WTC11 (cell line): ENCODE data around the gene AK9. TPM values are rescaled to one million over a fixed set of nuclear protein-coding genes. Genes with fewer than 3 reads are reported as not detected.

ENCODE experiments used
- ATAC-seq: fragments of 200-7000 bp; cut with Tn5 transposase; 2 replicates; pipeline ENCODE4 v1.10.0; 2021; ENCODE audit warnings: mild to moderate bottlenecking, moderate library complexity
- CTCF ChIA-PET: fragments of 300-600 bp; sonication (Branson Sonifier 250); formaldehyde crosslinking; loops from one replicate; lab custom pipeline; 2021; ENCODE audit warnings: antibody characterized with exemption; lab: Charles Lee
- POLR2A ChIA-PET: fragments of 350-600 bp; sonication (Branson Sonifier 250); formaldehyde crosslinking; loops from one replicate; lab custom pipeline; 2021; ENCODE audit warnings: antibody characterized with exemption; lab: Charles Lee
- DNase-seq: peaks from one replicate; pipeline ENCODE4 v3.0.0; 2021; ENCODE audit warnings: low spot score
- H3K27ac Mint-ChIP-seq: 2 replicates; pipeline ENCODE4 v1.8.0; 2021; ENCODE audit warnings: mixed read lengths
- H3K27me3 Mint-ChIP-seq: 2 replicates; pipeline ENCODE4 v1.8.0; 2021; ENCODE audit warnings: low read depth, mild to moderate bottlenecking, moderate library complexity, mixed read lengths
- H3K36me3 Mint-ChIP-seq: 2 replicates; pipeline ENCODE4 v1.8.0; 2021; ENCODE audit warnings: mixed read lengths
- H3K4me1 Mint-ChIP-seq: 2 replicates; pipeline ENCODE4 v1.8.0; 2022; ENCODE audit warnings: mixed read lengths
- H3K4me3 Mint-ChIP-seq: 2 replicates; pipeline ENCODE4 v1.8.0; 2021; ENCODE audit warnings: mild to moderate bottlenecking, moderate library complexity, mixed read lengths
- H3K9me3 Mint-ChIP-seq: 2 replicates; pipeline ENCODE4 v1.8.0; 2021; ENCODE audit warnings: mixed read lengths
- AR ChIP-seq: fragments of 250-450 bp; sonication (Bioruptor Pico); IDR thresholded peaks from 2 replicates; pipeline ENCODE4 v1.9.0; 2021; ENCODE audit warnings: mild to moderate bottlenecking
- ERG ChIP-seq: fragments of 250-450 bp; sonication (Bioruptor Pico); IDR thresholded peaks from 2 replicates; pipeline ENCODE4 v1.8.0; 2021; ENCODE audit warnings: mild to moderate bottlenecking
- ESRRA ChIP-seq: sonication (generic); formaldehyde crosslinking; IDR thresholded peaks from 2 replicates; pipeline ENCODE4 v1.8.1; 2022; ENCODE audit warnings: mild to moderate bottlenecking, missing genetic modification reagents, borderline replicate concordance
- ETV6 ChIP-seq: sonication (generic); formaldehyde crosslinking; IDR thresholded peaks from 2 replicates; pipeline ENCODE4 v1.8.1; 2022; ENCODE audit warnings: mild to moderate bottlenecking, missing genetic modification reagents
- FOXK1 ChIP-seq: sonication (generic); formaldehyde crosslinking; IDR thresholded peaks from 2 replicates; pipeline ENCODE4 v1.8.0; 2022; ENCODE audit warnings: mild to moderate bottlenecking, moderate library complexity, missing genetic modification reagents
- IRF2 ChIP-seq: sonication (generic); formaldehyde crosslinking; IDR thresholded peaks from 2 replicates; pipeline ENCODE4 v1.8.0; 2022; ENCODE audit warnings: low read depth, missing genetic modification reagents, borderline replicate concordance
- MXD4 ChIP-seq: fragments of 250-450 bp; sonication (Bioruptor Pico); IDR thresholded peaks from 2 replicates; pipeline ENCODE4 v1.8.0; 2021; ENCODE audit warnings: mild to moderate bottlenecking, moderate library complexity, borderline replicate concordance
- NFE2L1 ChIP-seq: sonication (generic); formaldehyde crosslinking; IDR thresholded peaks from 2 replicates; pipeline ENCODE4 v1.8.1; 2023; ENCODE audit warnings: missing genetic modification reagents
- NR1H2 ChIP-seq: sonication (generic); formaldehyde crosslinking; IDR thresholded peaks from 2 replicates; pipeline ENCODE4 v1.9.0; 2021; ENCODE audit warnings: mild to moderate bottlenecking, moderate library complexity, missing genetic modification reagents
- PRRX2 ChIP-seq: fragments of 250-450 bp; sonication (Bioruptor Pico); IDR thresholded peaks from 2 replicates; pipeline ENCODE4 v1.8.0; 2021; ENCODE audit warnings: mild to moderate bottlenecking
- TEAD1 ChIP-seq: sonication (generic); formaldehyde crosslinking; IDR thresholded peaks from 2 replicates; pipeline ENCODE4 v1.8.0; 2022; ENCODE audit warnings: mild to moderate bottlenecking, missing genetic modification reagents
- ZBTB43 ChIP-seq: sonication (generic); formaldehyde crosslinking; IDR thresholded peaks from 2 replicates; pipeline ENCODE4 v1.8.1; 2023; ENCODE audit warnings: mild to moderate bottlenecking, missing genetic modification reagents
- ZNF219 ChIP-seq: sonication (generic); formaldehyde crosslinking; IDR thresholded peaks from 2 replicates; pipeline ENCODE4 v1.8.0; 2023; ENCODE audit warnings: missing genetic modification reagents, mild to moderate bottlenecking, borderline replicate concordance
- ZNF317 ChIP-seq: sonication (generic); formaldehyde crosslinking; IDR thresholded peaks from 2 replicates; pipeline ENCODE4 v1.8.1; 2023; ENCODE audit warnings: low read depth, mild to moderate bottlenecking, moderate library complexity, missing genetic modification reagents, borderline replicate concordance
- total RNA-seq: library from RNA; stranded (reverse); gene quantifications from 3 replicates; pipeline ENCODE4 v1.2.3, GENCODE V29; 2021
- TF ChIP-seq, protein P1 (sequence below): sonication (generic); formaldehyde crosslinking; IDR thresholded peaks from 2 replicates; pipeline ENCODE4 v1.8.1; 2023; ENCODE audit warnings: mild to moderate bottlenecking, missing genetic modification reagents, moderate library complexity
- TF ChIP-seq, protein P2 (sequence below): sonication (generic); formaldehyde crosslinking; IDR thresholded peaks from 2 replicates; pipeline ENCODE4 v1.8.1; 2022; ENCODE audit warnings: low read depth, missing genetic modification reagents, borderline replicate concordance
- TF ChIP-seq, protein P3 (sequence below): sonication (generic); formaldehyde crosslinking; IDR thresholded peaks from 2 replicates; pipeline ENCODE4 v1.8.1; 2022; ENCODE audit warnings: mild to moderate bottlenecking, missing genetic modification reagents, moderate library complexity, borderline replicate concordance

Gene AK9
- total RNA-seq, 1 experiment from 2014 or later = 3.7 TPM

- TF ChIP-seq MXD4 (CRISPR knock-in tag) (no peak), FOXK1 (no peak), TEAD1 (CRISPR knock-in tag) (no peak), ERG (CRISPR knock-in tag) (no peak)
- TF ChIP-seq, protein P1, sequence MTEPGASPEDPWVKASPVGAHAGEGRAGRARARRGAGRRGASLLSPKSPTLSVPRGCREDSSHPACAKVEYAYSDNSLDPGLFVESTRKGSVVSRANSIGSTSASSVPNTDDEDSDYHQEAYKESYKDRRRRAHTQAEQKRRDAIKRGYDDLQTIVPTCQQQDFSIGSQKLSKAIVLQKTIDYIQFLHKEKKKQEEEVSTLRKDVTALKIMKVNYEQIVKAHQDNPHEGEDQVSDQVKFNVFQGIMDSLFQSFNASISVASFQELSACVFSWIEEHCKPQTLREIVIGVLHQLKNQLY (CRISPR knock-in tag) = no peak
- ATAC-seq = peak; percentile 87
- H3K36me3 Mint-ChIP-seq = no peaks in the 10 kb centered on the region
- DNase-seq = no peak
- peak overlapping the region; percentile 90 for H3K27ac Mint-ChIP-seq
- CTCF ChIA-PET = interaction anchor here (0.6 to 2.5 kb wide), 8 partner anchors 9 to 867 kb away, joined by 3 to 10 read pairs (median 5); no protein-coding TSS in a partner anchor
- H3K4me1 Mint-ChIP-seq = peaks cover 52% of the 10 kb centered on the region
- peak overlapping the region; percentile 26 for H3K4me3 Mint-ChIP-seq
- H3K9me3 Mint-ChIP-seq = no peaks in the 10 kb centered on the region
- no peaks in the 10 kb centered on the region for H3K27me3 Mint-ChIP-seq
- POLR2A ChIA-PET = interaction anchor here (0.7 to 1.4 kb wide), 2 partner anchors 15 to 51 kb away, joined by 4 to 5 read pairs; partner anchors contain the start of genes PPIL6 and SMPD2
Observed at GRCh38 chr6:109491207-109491938, 199.6 kb downstream of the AK9 start.

DNA sequence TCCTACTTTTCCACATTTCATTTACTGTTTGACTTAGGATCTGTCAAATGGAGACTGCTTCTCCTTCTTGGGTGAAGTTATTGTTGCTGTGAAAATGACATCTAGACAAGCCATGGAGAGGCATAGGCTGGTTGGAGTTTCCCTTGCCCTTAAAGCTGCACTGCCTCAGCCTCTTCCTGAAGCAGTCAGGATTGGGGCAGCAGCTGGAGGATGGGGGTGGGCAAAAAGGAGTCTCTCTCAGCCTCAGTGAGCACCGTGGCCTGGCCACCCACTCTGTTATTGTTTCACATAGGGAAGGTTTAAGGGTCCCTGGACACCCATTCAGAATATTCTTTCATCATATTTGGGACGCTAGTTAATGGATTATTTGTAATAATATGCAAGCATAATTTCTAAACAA is 200.3 kb downstream of the AK9 start:
- no peaks in the 10 kb centered on the region for H3K9me3 Mint-ChIP-seq
- H3K27me3 Mint-ChIP-seq = no peaks in the 10 kb centered on the region
- H3K4me1 Mint-ChIP-seq = peaks cover 47% of the 10 kb centered on the region
- peak overlapping the region; percentile 18; the same call in 1 of the 2 replicates for H3K4me3 Mint-ChIP-seq
- DNase-seq = no peak
- H3K36me3 Mint-ChIP-seq = no peaks in the 10 kb centered on the region
- CTCF ChIA-PET = interaction anchor here (0.7 to 2.5 kb wide), 6 partner anchors 10 to 868 kb away, joined by 4 to 10 read pairs (median 6); no protein-coding TSS in a partner anchor
- POLR2A ChIA-PET = interaction anchor here (0.7 kb wide), 1 partner anchor 15 kb away, joined by 5 read pairs; no protein-coding TSS in a partner anchor
- peak; percentile 47 for ATAC-seq
- peak overlapping the region; percentile 50; the same call in 1 of the 2 replicates for H3K27ac Mint-ChIP-seq
- TF ChIP-seq ZBTB43 (CRISPR knock-in tag) = no peak
- no peak for TF ChIP-seq IRF2 (CRISPR knock-in tag)
- TF ChIP-seq, protein P2, sequence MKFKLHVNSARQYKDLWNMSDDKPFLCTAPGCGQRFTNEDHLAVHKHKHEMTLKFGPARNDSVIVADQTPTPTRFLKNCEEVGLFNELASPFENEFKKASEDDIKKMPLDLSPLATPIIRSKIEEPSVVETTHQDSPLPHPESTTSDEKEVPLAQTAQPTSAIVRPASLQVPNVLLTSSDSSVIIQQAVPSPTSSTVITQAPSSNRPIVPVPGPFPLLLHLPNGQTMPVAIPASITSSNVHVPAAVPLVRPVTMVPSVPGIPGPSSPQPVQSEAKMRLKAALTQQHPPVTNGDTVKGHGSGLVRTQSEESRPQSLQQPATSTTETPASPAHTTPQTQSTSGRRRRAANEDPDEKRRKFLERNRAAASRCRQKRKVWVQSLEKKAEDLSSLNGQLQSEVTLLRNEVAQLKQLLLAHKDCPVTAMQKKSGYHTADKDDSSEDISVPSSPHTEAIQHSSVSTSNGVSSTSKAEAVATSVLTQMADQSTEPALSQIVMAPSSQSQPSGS (CRISPR knock-in tag) = no peak
- no peak for TF ChIP-seq PRRX2
- no peak for TF ChIP-seq NFE2L1 (CRISPR knock-in tag)
- TF ChIP-seq ETV6 (CRISPR knock-in tag) = no peak
- TF ChIP-seq AR (CRISPR knock-in tag) = no peak
- no peak for TF ChIP-seq NR1H2 (CRISPR knock-in tag)
- TF ChIP-seq, protein P3, sequence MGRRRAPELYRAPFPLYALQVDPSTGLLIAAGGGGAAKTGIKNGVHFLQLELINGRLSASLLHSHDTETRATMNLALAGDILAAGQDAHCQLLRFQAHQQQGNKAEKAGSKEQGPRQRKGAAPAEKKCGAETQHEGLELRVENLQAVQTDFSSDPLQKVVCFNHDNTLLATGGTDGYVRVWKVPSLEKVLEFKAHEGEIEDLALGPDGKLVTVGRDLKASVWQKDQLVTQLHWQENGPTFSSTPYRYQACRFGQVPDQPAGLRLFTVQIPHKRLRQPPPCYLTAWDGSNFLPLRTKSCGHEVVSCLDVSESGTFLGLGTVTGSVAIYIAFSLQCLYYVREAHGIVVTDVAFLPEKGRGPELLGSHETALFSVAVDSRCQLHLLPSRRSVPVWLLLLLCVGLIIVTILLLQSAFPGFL (CRISPR knock-in tag) = no peak
- TF ChIP-seq ZNF219 = no peak
- TF ChIP-seq ZNF317 (CRISPR knock-in tag) = no peak
- TF ChIP-seq ESRRA (CRISPR knock-in tag) = no peak
